Liver (tissue), 9 donors: Measurements from ENCODE around the gene TSPAN33. TPM values are rescaled to one million over a fixed set of nuclear protein-coding genes. Genes with fewer than 3 reads are reported as not detected.

Experiments used
- DNase-seq: peaks from one replicate; pipeline ENCODE4 v3.0.0-alpha.2; 2017; ENCODE audit warnings: low spot score
- H3K27ac ChIP-seq, 2 donors: one replicate each; pipeline ENCODE4 v1.7.0; 2013; ENCODE audit warnings: inconsistent platforms in 2 of 2, low read length in 2 of 2, control low read depth in 1 of 2, low read depth in 1 of 2, mild to moderate bottlenecking in 1 of 2
- H3K27me3 ChIP-seq, 4 donors: one replicate each; pipeline versions ENCODE4 v1.6.1 to v1.7.0; 2013; ENCODE audit warnings: low read length in 3 of 4, inconsistent platforms in 1 of 4, mild to moderate bottlenecking in 1 of 4, moderate library complexity in 1 of 4; ENCODE audit not compliant: control insufficient read depth in 4 of 4, insufficient read depth in 4 of 4
- H3K36me3 ChIP-seq, 4 donors: one replicate each; pipeline versions ENCODE4 v1.6.1 to v1.7.0; 2013; ENCODE audit warnings: low read length in 3 of 4, mild to moderate bottlenecking in 3 of 4, low read depth in 1 of 4, moderate library complexity in 1 of 4; ENCODE audit not compliant: control insufficient read depth in 4 of 4, insufficient read depth in 3 of 4
- H3K4me1 ChIP-seq, 4 donors: one replicate each; pipeline versions ENCODE4 v1.6.1 to v1.7.0; 2013; ENCODE audit warnings: low read length in 3 of 4, mild to moderate bottlenecking in 3 of 4, moderate library complexity in 1 of 4; ENCODE audit not compliant: control insufficient read depth in 4 of 4, insufficient read depth in 4 of 4
- H3K4me3 ChIP-seq, 3 donors: one replicate each; pipeline versions ENCODE4 v1.6.1 to v1.7.0; 2013; ENCODE audit warnings: low read length in 3 of 3, control low read depth in 1 of 3, low read depth in 1 of 3, mild to moderate bottlenecking in 1 of 3
- H3K9ac ChIP-seq, 2 donors: one replicate each; pipeline ENCODE4 v1.7.0; 2013; ENCODE audit warnings: low read length in 2 of 2, mild to moderate bottlenecking in 2 of 2, moderate library complexity in 2 of 2, control low read depth in 1 of 2, low read depth in 1 of 2
- H3K9me3 ChIP-seq, 4 donors: one replicate each; pipeline versions ENCODE4 v1.6.1 to v1.7.0; 2013; ENCODE audit warnings: low read length in 3 of 4; ENCODE audit not compliant: control insufficient read depth in 4 of 4
- EGR1 ChIP-seq, 2 donors: IDR thresholded peaks; 2 replicates each; pipeline ENCODE4 v1.6.1; 2016 to 2018; ENCODE audit warnings: antibody characterized with exemption in 2 of 2, low read depth in 2 of 2
- FOXA1 ChIP-seq: IDR thresholded peaks from 2 replicates; pipeline ENCODE4 v1.6.1; 2016; ENCODE audit warnings: antibody characterized with exemption
- FOXA2 ChIP-seq: IDR thresholded peaks from 2 replicates; pipeline ENCODE4 v1.6.1; 2016; ENCODE audit warnings: antibody characterized with exemption
- GABPA ChIP-seq, 2 donors: IDR thresholded peaks in 1 of 2; conservative IDR thresholded peaks in 1 of 2; 2 replicates each; pipeline ENCODE4 v1.6.1; 2016; ENCODE audit warnings: antibody characterized with exemption in 2 of 2, mild to moderate bottlenecking in 1 of 2, moderate library complexity in 1 of 2
- HNF4A ChIP-seq, 2 donors: conservative IDR thresholded peaks; 2 replicates each; pipeline ENCODE4 v1.6.1; 2016; ENCODE audit warnings: antibody characterized with exemption in 2 of 2, mild to moderate bottlenecking in 2 of 2
- HNF4G ChIP-seq: IDR thresholded peaks from 2 replicates; pipeline ENCODE4 v1.6.1; 2016; ENCODE audit warnings: antibody characterized with exemption
- JUND ChIP-seq, 2 donors: IDR thresholded peaks; 2 replicates each; pipeline ENCODE4 v1.6.1; 2016; ENCODE audit warnings: antibody characterized with exemption in 2 of 2
- MAX ChIP-seq: IDR thresholded peaks from 2 replicates; pipeline ENCODE4 v1.6.1; 2016; ENCODE audit warnings: antibody characterized with exemption
- NR2F2 ChIP-seq: IDR thresholded peaks from 2 replicates; pipeline ENCODE4 v1.6.1; 2016; ENCODE audit warnings: antibody characterized with exemption
- RAD21 ChIP-seq, 2 donors: IDR thresholded peaks; 2 replicates each; pipeline ENCODE4 v1.6.1; 2016; ENCODE audit warnings: antibody characterized with exemption in 2 of 2, mild to moderate bottlenecking in 2 of 2
- RXRA ChIP-seq, 2 donors: IDR thresholded peaks; 2 replicates each; pipeline ENCODE4 v1.6.1; 2017 to 2018; ENCODE audit warnings: antibody characterized with exemption in 2 of 2, mild to moderate bottlenecking in 1 of 2
- SP1 ChIP-seq: IDR thresholded peaks from 2 replicates; pipeline ENCODE4 v1.6.1; 2018; ENCODE audit warnings: antibody characterized with exemption, mild to moderate bottlenecking
- TAF1 ChIP-seq: conservative IDR thresholded peaks from 2 replicates; pipeline ENCODE4 v1.6.1; 2016; ENCODE audit warnings: antibody characterized with exemption, mild to moderate bottlenecking
- YY1 ChIP-seq: IDR thresholded peaks from 2 replicates; pipeline ENCODE4 v1.6.1; 2016; ENCODE audit warnings: antibody characterized with exemption, mild to moderate bottlenecking
- ZBTB33 ChIP-seq: IDR thresholded peaks from 2 replicates; pipeline ENCODE4 v1.6.1; 2016; ENCODE audit warnings: antibody characterized with exemption
- WGBS: extraction: QIAGEN DNeasy Blood & Tissue Kit; methylation state at CpG from one replicate; pipeline ENCODE4 v1.1.7; 2013; 5-methylcytosine and 5-hydroxymethylcytosine counted together
- polyA plus RNA-seq, 2 donors: library from polyadenylated mRNA; stranded (reverse) in 1 of 2; unstranded in 1 of 2; fragments of 200-250 nt in 1 of 2; fragments of >200 nt in 1 of 2; fragmentation: Nextera tagmentation in 1 of 2; extraction: Ambion mirVana in 1 of 2; gene quantifications; one replicate each; pipeline versions ENCODE4 v1.2.1 to v1.2.3, GENCODE V29; 2013 to 2015
- total RNA-seq, 2 donors: library from RNA; depleted of rRNA; stranded (reverse); fragments of >200 nt; gene quantifications; one replicate each; pipeline ENCODE4 v1.2.3, GENCODE V29; 2014
- TF ChIP-seq, protein P1 (sequence below): fragments of 150-350 bp; IDR thresholded peaks from 2 replicates; pipeline ENCODE4 v1.5.1; 2017; ENCODE audit warnings: improper control_type of control experiment, low read depth, low read length; ENCODE audit not compliant: missing input control
- TF ChIP-seq, protein P2 (sequence below): IDR thresholded peaks from 2 replicates; pipeline ENCODE4 v1.6.1; 2016; ENCODE audit warnings: antibody characterized with exemption
- TF ChIP-seq, protein P3 (sequence below): IDR thresholded peaks from 2 replicates; pipeline ENCODE4 v1.6.1; 2016; ENCODE audit warnings: antibody characterized with exemption, mild to moderate bottlenecking
- donor health status: healthy.
- donor health status: healthy.
- donor health status: healthy.
- donor health status: healthy.
- donor health status: healthy.

TSPAN33 gene
- total and polyA plus RNA-seq, 4 donors: 13.4 to 29.3 (median 20.4) TPM

- TF ChIP-seq YY1 (no peak), HNF4A (conservative IDR thresholded peaks at IDR 0.05) (no peak), JUND (IDR thresholded peaks at IDR 0.05) (no peak), RAD21 (IDR thresholded peaks at IDR 0.05) (no peak), HNF4G (no peak), GABPA (IDR thresholded peaks at IDR 0.05 in 1 of 2, conservative IDR thresholded peaks at IDR 0.05 in 1 of 2) (no peak), TAF1 (no peak)
- TF ChIP-seq, protein P1, sequence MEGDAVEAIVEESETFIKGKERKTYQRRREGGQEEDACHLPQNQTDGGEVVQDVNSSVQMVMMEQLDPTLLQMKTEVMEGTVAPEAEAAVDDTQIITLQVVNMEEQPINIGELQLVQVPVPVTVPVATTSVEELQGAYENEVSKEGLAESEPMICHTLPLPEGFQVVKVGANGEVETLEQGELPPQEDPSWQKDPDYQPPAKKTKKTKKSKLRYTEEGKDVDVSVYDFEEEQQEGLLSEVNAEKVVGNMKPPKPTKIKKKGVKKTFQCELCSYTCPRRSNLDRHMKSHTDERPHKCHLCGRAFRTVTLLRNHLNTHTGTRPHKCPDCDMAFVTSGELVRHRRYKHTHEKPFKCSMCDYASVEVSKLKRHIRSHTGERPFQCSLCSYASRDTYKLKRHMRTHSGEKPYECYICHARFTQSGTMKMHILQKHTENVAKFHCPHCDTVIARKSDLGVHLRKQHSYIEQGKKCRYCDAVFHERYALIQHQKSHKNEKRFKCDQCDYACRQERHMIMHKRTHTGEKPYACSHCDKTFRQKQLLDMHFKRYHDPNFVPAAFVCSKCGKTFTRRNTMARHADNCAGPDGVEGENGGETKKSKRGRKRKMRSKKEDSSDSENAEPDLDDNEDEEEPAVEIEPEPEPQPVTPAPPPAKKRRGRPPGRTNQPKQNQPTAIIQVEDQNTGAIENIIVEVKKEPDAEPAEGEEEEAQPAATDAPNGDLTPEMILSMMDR: no peak
- TF ChIP-seq, protein P2, sequence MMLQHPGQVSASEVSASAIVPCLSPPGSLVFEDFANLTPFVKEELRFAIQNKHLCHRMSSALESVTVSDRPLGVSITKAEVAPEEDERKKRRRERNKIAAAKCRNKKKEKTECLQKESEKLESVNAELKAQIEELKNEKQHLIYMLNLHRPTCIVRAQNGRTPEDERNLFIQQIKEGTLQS: no peak
- H3K27me3 ChIP-seq: no peaks in the 10 kb centered on the region
- no peak overlapping the region for H3K4me3 ChIP-seq
- DNase-seq: no peak
- WGBS: 78% methylated on average over 8 of the region's 8 CpGs
- no peak overlapping the region for H3K9ac ChIP-seq
- no peak overlapping the region for H3K27ac ChIP-seq
- no peaks in the 10 kb centered on the region for H3K9me3 ChIP-seq
- no peaks in the 10 kb centered on the region for H3K36me3 ChIP-seq
- peaks cover 0 to 12% (median 8%) of the 10 kb centered on the region in 4 donors for H3K4me1 ChIP-seq
Observed at GRCh38 chr7:129149511-129149910, 5.0 kb downstream of the TSPAN33 start.

DNA sequence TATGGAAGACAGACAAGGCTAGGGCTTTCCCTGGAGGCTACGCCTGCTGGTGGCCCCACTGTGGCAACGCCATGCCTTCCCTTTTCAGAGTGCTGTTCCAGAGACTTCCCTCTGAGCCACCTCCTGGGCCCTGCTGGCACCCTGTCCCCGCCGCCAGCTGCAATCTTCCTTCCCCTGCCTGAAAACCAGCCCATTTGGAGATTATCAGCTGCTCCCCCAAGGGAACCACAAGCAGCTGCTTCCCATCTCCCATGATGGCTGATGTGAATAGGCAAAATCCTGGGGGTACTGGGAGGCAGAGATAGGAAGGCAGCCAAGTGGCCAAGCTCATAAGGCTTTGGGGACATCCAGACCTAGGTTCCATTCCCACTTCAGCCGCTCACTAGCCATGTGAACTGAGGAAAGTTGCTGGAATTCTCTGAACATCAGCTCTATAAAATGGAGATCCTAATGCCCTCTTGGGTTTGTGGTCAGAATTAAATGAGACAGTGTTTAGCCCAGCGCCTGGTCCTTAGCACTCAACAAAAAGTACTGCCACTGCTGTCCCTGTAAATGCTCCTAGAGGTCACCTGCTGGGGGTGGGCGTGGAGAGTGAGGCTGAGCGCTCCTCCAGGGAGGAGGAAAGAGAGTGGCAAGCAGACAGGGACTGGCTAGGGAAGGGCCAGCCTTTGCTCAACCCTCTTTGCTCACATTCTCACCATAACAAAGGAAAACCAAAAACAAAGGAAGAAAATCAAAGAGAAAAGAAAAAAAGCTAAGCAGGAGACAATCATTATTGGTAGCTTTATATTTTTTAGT is 5.9 kb downstream of the TSPAN33 start:
- Histone ChIP-seq H3K36me3 (no peaks in the 10 kb centered on the region), H3K4me1 (peaks cover 0 to 6% (median 4%) of the 10 kb centered on the region in 4 donors), H3K9me3 (no peaks in the 10 kb centered on the region), H3K9ac (no peak overlapping the region), H3K4me3 (no peak overlapping the region), H3K27me3 (no peaks in the 10 kb centered on the region), H3K27ac (no peak overlapping the region)
- TF ChIP-seq, protein P1: no peak
- TF ChIP-seq SP1 (no peak), FOXA1 (no peak), FOXA2 (no peak), EGR1 (IDR thresholded peaks at IDR 0.05; ENCODE audit: low read depth in 2 of 2) (no peak), RXRA (IDR thresholded peaks at IDR 0.05) (no peak), TAF1 (no peak), JUND (IDR thresholded peaks at IDR 0.05) (no peak), ZBTB33 (no peak), HNF4A (conservative IDR thresholded peaks at IDR 0.05) (no peak), NR2F2 (no peak), RAD21 (IDR thresholded peaks at IDR 0.05) (no peak), GABPA (IDR thresholded peaks at IDR 0.05 in 1 of 2, conservative IDR thresholded peaks at IDR 0.05 in 1 of 2) (no peak), YY1 (no peak), HNF4G (no peak), MAX (no peak)
- TF ChIP-seq, protein P2: no peak
- TF ChIP-seq, protein P3, sequence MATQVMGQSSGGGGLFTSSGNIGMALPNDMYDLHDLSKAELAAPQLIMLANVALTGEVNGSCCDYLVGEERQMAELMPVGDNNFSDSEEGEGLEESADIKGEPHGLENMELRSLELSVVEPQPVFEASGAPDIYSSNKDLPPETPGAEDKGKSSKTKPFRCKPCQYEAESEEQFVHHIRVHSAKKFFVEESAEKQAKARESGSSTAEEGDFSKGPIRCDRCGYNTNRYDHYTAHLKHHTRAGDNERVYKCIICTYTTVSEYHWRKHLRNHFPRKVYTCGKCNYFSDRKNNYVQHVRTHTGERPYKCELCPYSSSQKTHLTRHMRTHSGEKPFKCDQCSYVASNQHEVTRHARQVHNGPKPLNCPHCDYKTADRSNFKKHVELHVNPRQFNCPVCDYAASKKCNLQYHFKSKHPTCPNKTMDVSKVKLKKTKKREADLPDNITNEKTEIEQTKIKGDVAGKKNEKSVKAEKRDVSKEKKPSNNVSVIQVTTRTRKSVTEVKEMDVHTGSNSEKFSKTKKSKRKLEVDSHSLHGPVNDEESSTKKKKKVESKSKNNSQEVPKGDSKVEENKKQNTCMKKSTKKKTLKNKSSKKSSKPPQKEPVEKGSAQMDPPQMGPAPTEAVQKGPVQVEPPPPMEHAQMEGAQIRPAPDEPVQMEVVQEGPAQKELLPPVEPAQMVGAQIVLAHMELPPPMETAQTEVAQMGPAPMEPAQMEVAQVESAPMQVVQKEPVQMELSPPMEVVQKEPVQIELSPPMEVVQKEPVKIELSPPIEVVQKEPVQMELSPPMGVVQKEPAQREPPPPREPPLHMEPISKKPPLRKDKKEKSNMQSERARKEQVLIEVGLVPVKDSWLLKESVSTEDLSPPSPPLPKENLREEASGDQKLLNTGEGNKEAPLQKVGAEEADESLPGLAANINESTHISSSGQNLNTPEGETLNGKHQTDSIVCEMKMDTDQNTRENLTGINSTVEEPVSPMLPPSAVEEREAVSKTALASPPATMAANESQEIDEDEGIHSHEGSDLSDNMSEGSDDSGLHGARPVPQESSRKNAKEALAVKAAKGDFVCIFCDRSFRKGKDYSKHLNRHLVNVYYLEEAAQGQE: no peak
- 86% methylated on average over 8 of the region's 8 CpGs for WGBS
- DNase-seq: no peak
